ENCODE results near the gene GLTPD2.

The GLTPD2 gene

DNA sequence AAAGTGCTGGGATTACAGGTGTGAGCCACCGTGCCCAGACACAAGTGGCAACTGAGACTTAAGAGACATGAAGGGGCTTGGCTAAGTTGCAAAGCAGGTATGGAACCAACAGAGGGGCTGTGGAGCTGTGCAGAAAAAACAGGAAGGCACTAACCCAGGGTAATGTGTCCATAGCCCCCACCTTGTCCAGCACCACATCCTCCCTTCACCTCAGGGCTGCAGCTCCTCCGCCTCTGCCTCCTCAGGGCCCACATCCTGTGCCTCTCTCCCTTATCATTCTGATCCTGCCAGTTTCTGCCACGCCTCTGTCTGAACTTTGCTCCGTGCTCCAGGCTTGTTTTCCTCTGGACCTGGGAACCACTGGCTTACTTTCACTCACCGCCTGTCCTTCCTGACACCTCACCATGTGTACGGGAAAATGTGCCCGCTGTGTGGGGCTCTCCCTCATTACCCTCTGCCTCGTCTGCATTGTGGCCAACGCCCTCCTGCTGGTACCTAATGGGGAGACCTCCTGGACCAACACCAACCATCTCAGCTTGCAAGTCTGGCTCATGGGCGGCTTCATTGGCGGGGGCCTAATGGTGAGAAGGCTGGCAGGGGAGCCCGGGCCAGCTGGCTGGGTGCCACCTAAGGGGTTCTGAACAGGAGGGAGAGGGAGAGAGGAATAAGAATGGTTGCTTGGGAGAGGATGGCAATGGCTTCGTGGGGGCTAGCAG is 17.1 kb upstream of the GLTPD2 start, which contains the start of gene TM4SF5:
TM4SF5 (plus strand) TSS at position 368 of the 716 bp plus-strand sequence; CDS start at position 405, 37 bp downstream.
- no peak for DNase-seq (ENCODE audit: low read depth, low spot score)

- DNase-seq (ENCODE audit: low read depth, low spot score): no peak
Measured at GRCh38 chr17:4772235-4772613, 16.5 kb upstream of the GLTPD2 start.

- no peak for DNase-seq (ENCODE audit: low read depth, low spot score)
Measured at GRCh38 chr17:4777969-4778760, 10.6 kb upstream of the GLTPD2 start.

DNA sequence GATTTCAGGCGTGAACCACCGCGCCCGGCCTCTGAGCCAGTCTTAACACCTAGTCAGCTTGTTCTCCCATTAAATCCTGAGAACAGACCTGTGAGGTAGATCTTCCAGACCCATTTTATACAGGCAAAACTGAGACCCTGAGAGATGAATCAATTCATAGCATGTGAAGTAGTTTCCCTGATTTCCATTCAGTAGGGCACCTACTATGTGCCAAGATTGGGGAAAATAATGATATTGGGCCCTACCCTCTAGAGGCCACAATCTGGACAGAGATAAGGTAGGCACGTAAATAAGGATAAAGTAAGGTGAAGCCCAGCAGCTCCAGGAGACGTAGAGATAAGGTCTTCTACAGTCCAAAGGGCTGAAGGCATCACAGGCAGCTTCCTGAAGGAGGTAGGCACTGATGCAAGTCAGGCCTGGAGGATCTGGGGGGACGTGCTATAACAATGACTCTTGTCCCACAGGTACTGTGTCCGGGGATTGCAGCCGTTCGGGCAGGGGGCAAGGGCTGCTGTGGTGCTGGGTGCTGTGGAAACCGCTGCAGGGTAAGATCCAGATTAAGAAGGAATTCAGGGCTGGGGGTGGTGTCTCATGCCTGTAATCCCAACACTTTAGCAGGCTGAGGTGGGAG is 8.3 kb upstream of the GLTPD2 start:
- DNase-seq (ENCODE audit: low read depth, low spot score): no peak

- no peak for DNase-seq (ENCODE audit: low read depth, low spot score)
Measured at GRCh38 chr17:4782652-4783051, 6.1 kb upstream of the GLTPD2 start.

DNA sequence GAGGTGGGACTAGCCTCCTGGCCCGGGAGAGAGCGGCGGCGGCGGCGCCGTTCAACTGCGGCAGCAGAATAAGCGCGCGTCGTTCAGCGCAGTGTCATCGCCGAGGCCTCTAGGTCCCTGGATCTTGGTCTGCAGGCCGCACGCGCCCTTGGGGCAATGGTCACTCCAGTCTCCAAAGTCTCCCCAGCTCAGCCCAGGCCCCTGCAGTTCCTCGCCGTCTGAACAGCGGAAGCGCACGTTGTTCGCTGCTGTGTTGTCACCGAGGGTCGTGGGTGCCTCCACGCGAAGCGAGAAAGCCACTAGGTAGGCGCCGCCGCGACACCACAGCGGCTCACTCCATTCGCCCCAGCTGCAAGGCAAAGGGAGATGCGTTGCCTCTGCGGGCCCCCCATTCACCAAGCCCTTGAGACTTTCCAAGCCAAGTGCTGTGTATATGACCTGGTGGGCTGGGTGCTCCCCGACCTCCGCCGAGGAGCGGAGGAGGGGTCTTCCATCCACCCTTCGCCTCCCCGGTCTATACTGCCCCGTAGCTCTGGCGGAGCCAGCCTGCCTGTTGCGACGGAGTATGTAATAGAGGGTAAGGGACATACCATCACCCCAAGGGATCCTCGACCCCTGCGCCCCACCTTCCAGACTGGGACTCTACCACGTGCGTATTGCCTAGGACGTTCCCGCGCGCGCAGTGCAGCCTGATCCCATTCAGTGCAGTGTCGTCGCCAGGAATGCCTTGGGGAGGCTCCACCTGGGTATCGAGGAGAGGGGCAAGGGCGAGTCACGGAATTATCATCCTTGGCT is 3.3 kb upstream of the GLTPD2 start:
- no peak for DNase-seq (ENCODE audit: low read depth, low spot score)

GRCh38 chr17:4786106-4786511 is 2.7 kb upstream of the GLTPD2 start, which contains the start of gene VMO1:
Gene VMO1, minus strand, starts transcription at chr17:4786364. Its CDS starts 12 bp downstream, at chr17:4786352.
- no peak for DNase-seq (ENCODE audit: low read depth, low spot score)

DNA sequence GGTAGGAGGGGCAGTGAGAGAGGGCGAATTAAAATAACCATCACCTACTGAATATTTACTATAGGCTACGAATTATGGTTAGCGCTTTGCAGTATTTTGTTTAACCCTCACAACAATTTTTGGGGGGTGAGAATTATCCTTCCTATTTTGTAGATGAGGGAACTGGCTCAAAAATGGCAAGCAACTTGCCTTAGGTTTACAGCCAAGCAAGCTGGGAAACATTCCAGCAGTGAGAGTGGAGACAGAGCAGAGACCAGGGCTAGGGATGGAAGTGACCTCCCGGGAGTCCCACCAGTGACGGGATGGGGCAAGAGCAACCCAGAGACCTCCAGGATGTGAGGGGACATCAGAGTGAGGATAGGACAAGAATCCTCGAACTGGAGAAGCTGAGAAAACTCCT is 2.2 kb upstream of the GLTPD2 start:
- DNase-seq (ENCODE audit: low read depth, low spot score): no peak

DNA sequence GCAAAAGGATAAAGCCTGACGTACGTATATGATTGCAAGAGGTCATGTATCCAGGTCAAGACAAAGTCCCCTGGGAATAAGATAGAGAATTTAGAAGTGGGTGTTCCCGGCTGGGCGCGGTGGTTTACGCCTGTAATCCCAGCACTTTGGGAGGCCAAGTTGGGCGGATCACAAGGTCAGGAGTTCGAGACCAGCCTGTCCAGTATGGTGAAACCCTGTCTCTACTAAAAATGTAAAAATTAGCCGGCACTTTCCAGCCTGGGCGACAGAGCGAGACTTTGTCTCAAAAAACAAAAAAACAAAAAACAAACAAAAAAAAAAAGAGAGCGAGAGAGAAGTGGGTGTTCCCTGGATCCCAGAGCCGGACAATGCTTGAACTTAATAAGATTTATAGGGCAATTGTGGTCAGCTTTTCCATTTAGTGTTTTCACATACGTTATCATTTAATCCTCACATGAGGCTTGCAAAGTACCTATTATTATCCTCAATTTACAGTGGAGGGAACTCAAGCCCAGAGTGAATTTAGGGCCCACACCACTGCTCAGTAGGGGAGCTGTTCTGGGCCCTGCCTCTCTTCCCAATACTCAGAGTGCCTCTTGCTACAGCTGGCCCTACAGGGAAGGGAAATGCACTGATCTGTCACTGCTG is 481 bp upstream of the GLTPD2 start:
- no peak for DNase-seq (ENCODE audit: low read depth, low spot score)

DNA sequence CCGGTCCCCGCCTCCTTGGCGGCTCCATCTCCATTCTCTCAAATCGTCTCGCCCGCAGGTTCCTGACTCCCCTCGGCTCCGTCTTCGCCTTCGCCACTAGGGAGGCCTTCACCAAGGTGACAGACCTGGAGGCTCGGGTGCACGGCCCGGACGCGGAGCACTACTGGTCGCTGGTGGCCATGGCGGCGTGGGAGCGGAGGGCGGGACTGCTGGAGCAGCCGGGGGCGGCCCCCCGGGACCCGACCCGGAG is 862 bp downstream of the GLTPD2 start:
- DNase-seq (ENCODE audit: low read depth, low spot score): no peak

- peak; percentile 39 for DNase-seq (ENCODE audit: low read depth, low spot score)
Measured at GRCh38 chr17:4789951-4790704, 1.4 kb downstream of the GLTPD2 start.

DNA sequence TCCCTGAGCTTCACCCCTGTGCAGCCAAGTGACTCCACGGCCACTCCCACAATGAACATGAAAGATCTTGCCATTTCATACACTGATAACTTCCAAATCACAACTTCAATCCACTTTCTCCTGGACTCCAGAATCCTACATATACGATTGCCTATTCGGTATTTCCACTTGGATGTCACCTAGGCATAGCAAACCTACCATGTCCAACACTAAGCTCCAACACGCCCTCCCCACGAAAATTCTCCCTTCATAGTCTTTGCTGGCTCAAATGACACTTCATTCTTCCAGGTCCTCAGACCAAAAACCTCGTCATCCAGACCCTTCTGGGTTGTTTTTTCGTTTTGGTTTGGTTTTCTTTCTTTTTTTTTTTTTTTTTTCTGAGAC is 1.9 kb downstream of the GLTPD2 start:
- DNase-seq (ENCODE audit: low read depth, low spot score): no peak

DNA sequence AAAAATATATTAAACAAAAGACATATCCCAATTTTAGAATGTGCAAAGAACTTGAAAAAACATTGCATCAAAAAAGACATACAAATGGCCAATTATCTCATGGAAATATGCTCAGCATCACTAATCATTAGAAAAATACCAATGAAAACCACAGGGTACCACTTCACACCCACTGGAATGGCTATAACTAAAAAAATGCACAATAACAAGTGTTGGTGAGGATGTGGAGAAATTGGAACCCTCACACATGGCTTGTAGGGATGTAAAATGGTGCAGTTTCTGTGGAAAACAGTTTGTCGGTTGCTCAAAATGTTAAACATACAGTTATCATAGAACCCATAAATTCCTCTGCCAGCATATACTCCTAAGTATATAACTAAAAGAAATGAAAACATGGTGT is 6.4 kb downstream of the GLTPD2 start:
- no peak for DNase-seq (ENCODE audit: low read depth, low spot score)

- DNase-seq (ENCODE audit: low read depth, low spot score): no peak
Measured at GRCh38 chr17:4796552-4796920, 7.8 kb downstream of the GLTPD2 start.

DNA sequence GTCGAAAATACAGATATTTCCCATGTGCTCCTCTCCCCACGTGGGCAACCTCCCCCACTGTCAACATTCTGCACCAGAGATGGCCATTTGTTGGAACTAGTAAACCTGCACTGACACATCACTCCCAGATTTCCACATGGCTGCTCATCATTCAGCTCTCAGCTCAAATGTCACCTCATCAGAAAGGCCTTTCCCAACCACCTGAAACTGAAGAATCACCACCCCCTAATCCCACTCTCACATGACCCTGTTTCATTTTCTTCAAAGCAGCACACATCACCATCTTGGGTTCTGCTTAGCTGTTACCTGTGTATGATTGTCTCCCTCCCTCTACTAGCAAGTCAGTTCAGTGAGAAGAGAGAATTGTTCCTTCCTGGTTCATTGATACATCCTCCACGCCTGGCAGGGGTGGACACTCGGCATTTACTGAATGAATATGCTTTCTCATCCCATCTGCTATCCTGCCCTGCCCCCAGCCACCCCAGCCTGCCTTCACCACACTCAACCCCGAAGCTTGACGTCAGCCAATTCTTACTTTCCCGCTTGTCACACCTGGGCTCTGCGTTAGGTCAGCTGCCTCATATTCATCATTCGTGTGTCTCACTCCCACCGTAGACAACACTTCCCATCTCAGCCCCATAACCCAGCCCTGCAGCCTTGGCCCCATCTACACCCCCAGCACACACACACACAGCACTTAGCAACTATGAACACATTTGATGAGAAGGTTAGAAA is 11.9 kb downstream of the GLTPD2 start:
- DNase-seq (ENCODE audit: low read depth, low spot score): no peak

GRCh38 chr17:4802228-4802627 is 13.5 kb downstream of the GLTPD2 start, which contains the start of gene C17orf114:
Gene C17orf114, minus strand, starts transcription at chr17:4802328.
- no peak for DNase-seq (ENCODE audit: low read depth, low spot score)

- no peak for DNase-seq (ENCODE audit: low read depth, low spot score)
Measured at GRCh38 chr17:4806456-4806776, 17.7 kb downstream of the GLTPD2 start.

GRCh38 chr17:4806777-4807604 is 18.2 kb downstream of the GLTPD2 start, which contains the start of gene PLD2:
Gene PLD2, plus strand, starts transcription at chr17:4807152. Its CDS starts 621 bp downstream, at chr17:4807773.
- no peak for DNase-seq (ENCODE audit: low read depth, low spot score)

Measured in brain pericyte (primary cell).